ENCODE measurements around the gene MCL1.
"Not testable (repeated sequence)": the region's sequence is repeated elsewhere in the genome, so short reads cannot be mapped to it uniquely, and the experiment has no call there.

The MCL1 gene

GRCh38 chr1:150579110-150579944 lies at the start of gene MCL1:
Gene MCL1, minus strand, starts transcription at chr1:150579610. Its CDS starts 80 bp downstream, at chr1:150579530.
- peak; percentile 83 to 86 for DNase-seq (ENCODE audit: low read depth in 2 of 2)

DNA sequence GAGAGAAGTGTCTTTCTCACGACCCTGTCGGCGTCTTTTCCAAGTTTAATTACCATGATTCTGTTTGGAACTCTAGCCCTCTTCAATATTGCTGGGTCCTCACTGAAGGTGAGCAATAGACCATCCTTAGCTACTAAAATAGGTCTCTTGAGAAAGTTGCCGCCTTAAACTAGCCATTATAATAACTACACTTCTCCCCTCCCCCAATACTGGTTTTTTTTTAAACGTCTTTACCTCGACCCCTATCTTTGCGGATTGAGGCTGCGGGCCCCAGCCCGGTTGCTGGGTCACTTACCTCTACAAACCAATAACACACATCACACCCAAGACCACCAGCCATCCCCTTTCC lies 49.3 kb upstream of the MCL1 start:
- DNase-seq (ENCODE audit: low read depth in 2 of 2): no peak

DNA sequence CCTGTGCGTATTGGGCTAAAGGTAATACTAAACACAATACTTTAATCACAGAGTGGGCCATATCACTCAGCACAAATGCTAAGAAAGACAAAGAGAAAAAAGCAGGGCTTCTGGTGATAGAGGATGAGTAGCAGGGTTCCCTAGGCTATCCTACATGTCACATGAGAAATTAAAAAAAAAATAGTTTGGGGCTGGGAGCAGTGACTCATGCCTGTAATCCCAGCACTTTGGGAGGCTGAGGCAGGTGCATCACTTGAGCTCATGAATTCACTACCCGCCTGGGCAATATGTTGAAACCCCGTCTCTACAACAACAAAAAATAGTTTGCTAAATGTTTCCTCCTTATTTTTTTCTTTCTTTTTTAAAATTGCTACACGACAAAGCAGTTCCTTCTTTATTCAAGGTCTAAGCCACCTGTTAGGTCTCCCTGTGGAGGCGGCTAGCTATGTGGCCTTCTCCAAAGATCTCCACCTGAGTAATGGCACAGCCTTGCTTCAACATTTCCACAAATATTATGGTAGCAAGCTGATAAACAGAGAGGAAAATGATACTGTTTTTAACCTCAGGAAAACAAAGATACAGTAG lies 48.5 kb upstream of the MCL1 start:
- DNase-seq (ENCODE audit: low read depth in 2 of 2): no peak

DNA sequence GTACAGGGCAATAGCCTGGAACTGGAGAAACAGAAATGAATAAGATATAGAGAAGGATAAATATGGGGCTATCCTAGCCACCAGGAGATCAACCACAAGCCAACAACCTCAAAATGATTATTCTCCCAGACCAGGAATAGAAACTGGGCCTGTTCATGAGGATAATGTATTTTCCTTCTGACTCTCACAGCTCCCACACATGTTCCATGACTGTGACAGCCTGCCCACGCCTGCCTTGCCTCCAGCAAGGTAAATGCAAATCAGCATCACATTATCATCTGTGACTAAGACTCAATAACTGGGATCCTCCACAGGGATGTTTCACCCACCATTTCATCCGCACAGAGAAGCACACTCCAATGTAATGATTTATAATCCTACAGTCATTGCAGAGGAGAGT lies 46.7 kb upstream of the MCL1 start:
- peak in 1 of 2 donors; percentile 36 for DNase-seq (ENCODE audit: low read depth in 2 of 2)

DNA sequence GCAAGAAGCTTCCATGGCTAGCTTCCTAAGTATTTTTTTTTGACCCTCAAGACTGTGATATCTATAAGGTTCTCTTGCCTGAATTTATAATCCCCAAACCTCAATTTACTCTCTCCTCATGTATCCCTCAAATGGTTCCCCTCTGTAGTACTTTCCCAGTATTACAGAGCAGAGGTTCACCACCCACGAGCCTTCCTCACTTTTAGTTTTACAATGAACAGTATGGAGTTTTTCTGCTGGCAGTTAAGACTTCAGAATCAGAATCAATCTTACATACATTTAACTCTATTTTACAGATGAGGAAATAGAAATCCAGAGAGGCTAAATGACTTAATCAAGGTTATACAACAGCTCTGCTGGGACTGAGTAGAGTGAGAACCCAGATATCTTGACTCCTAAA lies 45.1 kb upstream of the MCL1 start:
- DNase-seq (ENCODE audit: low read depth in 2 of 2): not testable (repeated sequence)

GRCh38 chr1:150624134-150624533 lies 44.7 kb upstream of the MCL1 start:
- not testable (repeated sequence) for DNase-seq (ENCODE audit: low read depth in 2 of 2)

- no peak for DNase-seq (ENCODE audit: low read depth in 2 of 2)
Measured at GRCh38 chr1:150622303-150622975, 43.0 kb upstream of the MCL1 start.

DNA sequence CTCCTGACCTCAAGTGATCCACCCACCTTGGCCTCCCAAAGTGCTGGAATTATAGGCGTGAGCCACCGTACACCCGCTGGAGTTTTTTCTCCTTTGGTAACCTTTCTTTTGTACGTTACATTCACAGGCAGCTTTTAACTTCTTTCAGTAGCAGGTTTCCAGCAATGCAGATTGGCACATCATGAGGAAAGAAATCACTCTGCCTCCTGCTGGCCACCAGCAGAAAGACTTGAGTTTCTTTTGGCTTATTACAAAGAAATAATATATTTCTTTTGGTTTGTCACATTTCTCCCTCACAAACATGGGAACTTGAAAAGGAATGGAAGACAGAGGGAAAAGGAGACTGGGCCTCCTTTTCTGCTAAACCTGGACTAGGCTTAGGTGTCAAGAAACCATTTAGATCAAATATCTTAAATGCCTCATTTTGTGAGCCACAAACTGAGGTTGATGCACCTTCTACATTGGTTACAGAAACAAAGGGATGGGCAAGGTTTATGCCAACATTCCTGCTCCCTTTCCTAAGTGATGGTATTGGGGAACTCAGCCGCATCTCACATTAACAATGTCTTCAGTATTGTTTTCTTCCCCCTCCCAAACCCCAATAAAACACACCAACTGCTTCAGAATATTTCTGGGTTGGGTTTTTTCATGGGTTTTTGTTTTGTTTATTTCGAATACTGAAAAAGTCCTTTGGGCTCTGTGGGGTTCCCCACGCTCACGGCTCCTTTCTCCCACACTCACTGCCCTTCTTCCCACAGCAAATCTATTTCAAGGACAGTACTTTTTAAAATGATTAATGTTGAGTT lies 42.3 kb upstream of the MCL1 start:
- DNase-seq (ENCODE audit: low read depth in 2 of 2): peak in 1 of 2 donors; percentile 37

- no peak for DNase-seq (ENCODE audit: low read depth in 2 of 2)
Measured at GRCh38 chr1:150620919-150621318, 41.5 kb upstream of the MCL1 start.

GRCh38 chr1:150619576-150620509 lies 40.4 kb upstream of the MCL1 start:
- DNase-seq (ENCODE audit: low read depth in 2 of 2): no peak

DNA sequence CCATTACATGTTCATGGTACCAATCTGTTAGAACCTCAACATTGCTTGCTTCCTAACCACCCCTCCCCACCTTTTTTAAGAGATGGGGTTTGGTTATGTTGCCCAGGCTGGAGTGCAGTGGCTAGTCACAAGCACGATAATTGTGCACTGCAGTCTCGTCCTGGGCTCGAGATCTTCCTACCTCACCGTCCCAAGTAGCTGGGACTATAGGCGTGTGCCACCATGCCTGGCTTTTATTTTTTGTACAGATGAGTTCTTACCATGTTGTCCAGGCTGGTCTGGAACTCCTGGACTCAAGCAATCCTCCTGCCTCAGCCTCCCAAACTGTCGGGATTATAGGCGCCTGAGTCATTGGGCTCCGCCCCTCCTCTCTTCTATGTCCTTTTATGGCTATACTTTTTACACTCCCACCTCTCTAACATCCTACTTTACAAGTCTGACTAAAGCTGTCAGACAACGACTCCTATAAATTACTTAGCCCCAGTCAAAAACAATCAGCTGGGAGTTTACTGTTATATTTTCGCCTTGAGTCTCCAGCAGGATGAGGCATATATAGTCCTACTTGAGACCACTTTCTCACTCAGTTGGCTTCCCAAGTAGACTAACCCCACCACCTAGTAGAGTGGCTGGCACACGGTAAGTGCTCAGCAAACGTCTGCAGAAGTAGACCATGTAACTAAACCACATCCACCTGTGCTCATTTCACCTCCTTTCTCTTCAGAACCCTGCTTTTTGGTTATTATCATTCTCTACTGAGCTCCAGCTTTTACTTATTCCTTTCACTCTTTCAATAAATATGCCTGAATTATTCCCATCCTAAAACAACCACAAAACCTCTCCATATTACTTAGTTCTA lies 36.2 kb upstream of the MCL1 start:
- DNase-seq (ENCODE audit: low read depth in 2 of 2): no peak

- DNase-seq (ENCODE audit: low read depth in 2 of 2): peak; percentile 48 to 54
Measured at GRCh38 chr1:150613061-150613920, 33.9 kb upstream of the MCL1 start.

DNA sequence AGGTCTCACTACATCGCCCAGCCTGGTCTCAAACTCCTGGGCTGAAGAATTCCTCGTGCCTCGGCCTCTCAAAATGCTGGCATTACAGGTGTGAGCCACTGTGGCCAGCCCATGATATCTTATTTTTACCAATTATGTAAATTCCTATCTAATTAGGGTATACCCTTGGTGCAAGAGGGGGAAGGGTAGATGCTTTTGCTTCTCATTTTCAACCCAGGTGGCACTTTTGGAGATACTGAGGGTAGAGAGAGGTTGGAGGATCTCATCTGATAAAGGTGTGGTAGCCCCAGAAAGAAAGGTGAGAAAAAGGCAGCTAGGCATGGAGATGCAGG lies 32.6 kb upstream of the MCL1 start:
- DNase-seq (ENCODE audit: low read depth in 2 of 2): no peak

GRCh38 chr1:150610576-150610975 lies 31.2 kb upstream of the MCL1 start:
- DNase-seq (ENCODE audit: low read depth in 2 of 2): no peak

DNA sequence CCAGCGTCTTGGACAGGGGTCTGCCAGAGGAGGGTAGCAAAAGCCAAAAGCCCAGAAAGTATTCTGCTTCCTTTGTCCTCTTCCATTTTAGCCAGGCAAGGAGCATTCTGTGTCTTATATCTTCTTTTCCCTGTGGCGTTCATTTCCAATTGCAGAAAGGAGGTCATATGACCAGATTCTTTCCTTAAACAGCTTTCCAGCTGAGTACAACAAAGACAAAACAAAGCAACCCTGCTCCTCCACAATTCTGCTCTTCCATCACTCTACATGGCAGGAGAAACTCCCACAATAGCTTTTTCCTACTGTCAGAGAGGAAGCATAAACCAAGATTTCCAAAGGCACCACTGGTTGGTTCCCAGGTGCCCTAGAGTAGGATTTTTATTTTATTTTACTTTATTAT lies 30.3 kb upstream of the MCL1 start:
- DNase-seq (ENCODE audit: low read depth in 2 of 2): no peak

DNA sequence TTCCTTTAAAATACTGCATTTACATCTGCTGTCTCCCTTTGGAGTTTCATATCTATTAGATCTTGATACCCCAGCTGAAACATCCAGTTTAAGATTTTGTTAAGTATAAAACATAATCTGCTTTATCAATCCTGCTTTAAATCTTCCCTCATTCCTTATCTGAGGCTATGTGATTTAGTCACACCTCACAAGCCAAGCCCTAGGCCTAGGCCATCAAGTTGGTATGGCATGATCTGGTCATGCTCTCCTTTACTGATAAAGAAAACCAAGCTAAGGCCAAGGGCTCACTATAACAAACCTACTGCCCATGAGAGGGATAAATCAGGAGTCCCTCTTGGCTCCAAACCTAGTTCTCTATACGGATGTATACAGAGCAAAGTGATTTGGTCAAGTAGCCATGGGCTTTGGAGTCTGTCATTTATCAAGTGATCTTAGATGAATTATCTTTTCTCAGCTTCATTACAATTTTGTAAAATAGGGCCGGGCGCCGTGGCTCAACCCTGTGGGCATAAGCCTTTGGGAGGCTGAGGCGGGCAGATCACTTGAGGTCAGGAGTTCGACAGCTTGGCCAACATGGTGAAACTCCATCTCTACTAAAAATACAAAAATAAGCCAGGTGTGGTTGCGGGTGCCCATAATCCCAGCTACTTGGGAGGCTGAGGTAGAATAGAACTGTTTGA lies 27.2 kb upstream of the MCL1 start:
- no peak for DNase-seq (ENCODE audit: low read depth in 2 of 2)

DNA sequence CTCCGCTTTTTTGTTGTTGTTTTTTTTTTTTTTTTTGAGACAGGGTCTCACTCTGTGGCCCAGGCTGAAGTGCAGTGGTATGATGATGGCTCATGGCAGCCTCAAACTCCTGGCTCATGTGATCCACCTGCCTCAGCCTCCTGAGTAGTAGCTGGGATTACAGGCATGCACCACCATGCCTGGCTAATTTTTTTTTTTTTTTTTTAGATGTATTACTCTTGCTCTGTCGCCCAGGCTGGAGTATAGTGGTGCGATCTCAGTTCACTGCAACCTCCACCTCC lies 26.0 kb upstream of the MCL1 start:
- DNase-seq (ENCODE audit: low read depth in 2 of 2): not testable (repeated sequence)

- no peak for DNase-seq (ENCODE audit: low read depth in 2 of 2)
Measured at GRCh38 chr1:150604226-150604588, 24.8 kb upstream of the MCL1 start.

- no peak for DNase-seq (ENCODE audit: low read depth in 2 of 2)
Measured at GRCh38 chr1:150603711-150604110, 24.3 kb upstream of the MCL1 start.
